ENCODE data around the gene PIGK.

The PIGK gene

GRCh38 chr1:77146270-77146669 lies 73.0 kb downstream of the PIGK start:
- no peak for DNase-seq (ENCODE audit: low spot score)
- CTCF ChIA-PET = interaction anchor here (0.5 to 0.6 kb wide), 2 partner anchors 815 to 1791 kb away, joined by 3 to 4 read pairs; no protein-coding TSS in a partner anchor
- no peak for TF ChIP-seq CTCF (conservative IDR thresholded peaks at IDR 0.05; ENCODE audit: low read depth)
- no peak overlapping the region for H3K27ac ChIP-seq
- POLR2A ChIA-PET (ENCODE audit: low non-redundant PET) = no interaction called here

GRCh38 chr1:77143529-77144121 lies 75.6 kb downstream of the PIGK start:
- H3K27ac ChIP-seq = no peak overlapping the region
- peak; percentile 8 for DNase-seq (ENCODE audit: low spot score)
- CTCF ChIA-PET = interaction anchor here (0.5 to 0.7 kb wide), 4 partner anchors 47 to 981 kb away, joined by 3 to 7 read pairs (median 4); no protein-coding TSS in a partner anchor
- POLR2A ChIA-PET (ENCODE audit: low non-redundant PET) = no interaction called here
- TF ChIP-seq CTCF (conservative IDR thresholded peaks at IDR 0.05; ENCODE audit: low read depth) = peak; percentile 41

GRCh38 chr1:77139389-77139788 lies 79.8 kb downstream of the PIGK start:
- no peak for TF ChIP-seq CTCF (conservative IDR thresholded peaks at IDR 0.05; ENCODE audit: low read depth)
- DNase-seq (ENCODE audit: low spot score) = no peak
- CTCF ChIA-PET = no interaction called here
- POLR2A ChIA-PET (ENCODE audit: low non-redundant PET) = no interaction called here
- no peak overlapping the region for H3K27ac ChIP-seq

GRCh38 chr1:77134359-77134758 lies 84.9 kb downstream of the PIGK start:
- ChIA-PET POLR2A (ENCODE audit: low non-redundant PET) (no interaction called here), CTCF (no interaction called here)
- no peak for TF ChIP-seq CTCF (conservative IDR thresholded peaks at IDR 0.05; ENCODE audit: low read depth)
- no peak overlapping the region for H3K27ac ChIP-seq
- DNase-seq (ENCODE audit: low spot score) = no peak

GRCh38 chr1:77133731-77134358 lies 85.4 kb downstream of the PIGK start:
- CTCF ChIA-PET = no interaction called here
- POLR2A ChIA-PET (ENCODE audit: low non-redundant PET) = no interaction called here
- no peak overlapping the region for H3K27ac ChIP-seq
- DNase-seq (ENCODE audit: low spot score) = no peak
- TF ChIP-seq CTCF (conservative IDR thresholded peaks at IDR 0.05; ENCODE audit: low read depth) = no peak

- H3K27ac ChIP-seq = no peak overlapping the region
- peak; percentile 28 for DNase-seq (ENCODE audit: low spot score)
- ChIA-PET CTCF (interaction anchor here (0.5 to 1.0 kb wide), 11 partner anchors 15 to 1108 kb away, joined by 3 to 5 read pairs (median 3); no protein-coding TSS in a partner anchor), POLR2A (ENCODE audit: low non-redundant PET) (no interaction called here)
- TF ChIP-seq CTCF (conservative IDR thresholded peaks at IDR 0.05; ENCODE audit: low read depth) = peak; percentile 61
Measured at GRCh38 chr1:77126307-77126706, 92.9 kb downstream of the PIGK start.
